ENCODE results near the gene MOGAT1.
A peak's percentile ranks its signal among the peaks of the same experiment; 100 is the strongest.
"Not testable (repeated sequence)": the region's sequence is repeated elsewhere in the genome, so short reads cannot be mapped to it uniquely, and the experiment has no call there.

MOGAT1 gene

DNA sequence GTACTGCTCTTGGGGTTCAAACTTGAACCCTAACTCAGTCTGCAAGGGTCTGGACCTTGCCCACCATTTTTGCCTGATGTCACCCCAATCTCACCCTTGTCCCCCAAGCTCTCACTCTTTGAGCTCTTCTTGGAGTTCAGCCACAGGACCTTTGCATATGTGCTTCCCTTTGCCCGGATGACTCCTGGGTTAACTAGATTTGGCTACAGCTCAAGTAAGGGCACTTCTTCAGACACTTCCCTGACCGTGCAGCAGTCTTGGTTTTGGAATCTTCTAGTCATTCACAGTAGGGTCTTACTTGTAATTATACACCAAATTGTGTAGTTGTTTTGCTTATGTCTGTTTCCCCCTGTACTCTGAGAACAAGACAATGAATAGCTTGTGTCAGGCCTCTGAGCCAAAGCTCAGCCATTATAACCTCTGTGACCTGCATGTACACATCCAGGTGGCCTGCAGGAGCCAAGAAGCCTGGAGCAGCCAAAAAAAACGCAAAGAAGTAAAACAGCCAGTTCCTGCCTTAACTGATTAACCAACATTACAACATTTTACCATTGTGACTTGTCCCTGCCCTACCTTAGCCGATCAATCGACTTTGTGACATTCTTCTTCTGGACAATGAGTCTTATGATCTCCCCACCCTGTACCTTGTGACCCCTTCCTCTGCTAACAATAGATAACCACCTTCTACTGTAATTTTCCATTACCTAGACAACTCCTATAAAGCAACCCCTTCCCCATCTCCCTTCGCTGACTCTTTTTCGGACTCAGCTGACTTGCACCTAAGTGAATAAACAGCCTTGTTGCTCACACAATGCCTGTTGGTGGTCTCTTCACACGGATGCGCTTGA, 1.0 kb upstream of the MOGAT1 start:
- no peak for DNase-seq

GRCh38 chr2:222672068-222672401, 577 bp downstream of the MOGAT1 start:
- DNase-seq, result no peak

DNA sequence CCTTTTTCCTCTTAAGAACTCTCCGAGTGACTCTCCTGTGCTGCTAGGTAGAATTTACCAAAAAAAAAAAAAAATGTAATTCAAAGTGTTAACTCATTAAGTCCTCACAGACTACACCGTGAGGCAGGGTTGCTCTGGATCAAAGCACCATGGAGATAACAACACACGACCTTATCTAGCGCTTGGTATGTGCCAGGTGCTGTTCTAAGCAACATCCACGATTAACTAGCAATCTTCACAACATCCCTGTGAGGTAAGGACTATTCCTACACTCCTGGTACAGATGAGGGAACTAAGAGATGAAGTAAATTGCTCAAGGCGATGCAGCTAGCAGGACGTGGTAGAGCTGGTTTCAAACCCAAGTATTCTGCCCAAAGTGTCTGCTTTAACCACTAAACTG, 1.8 kb downstream of the MOGAT1 start:
- no peak for DNase-seq

- DNase-seq, result no peak
These were observed 2.4 kb downstream of the MOGAT1 start for GRCh38 chr2:222673883-222674282.

GRCh38 chr2:222677981-222678380, 6.5 kb downstream of the MOGAT1 start:
- DNase-seq, result no peak

DNA sequence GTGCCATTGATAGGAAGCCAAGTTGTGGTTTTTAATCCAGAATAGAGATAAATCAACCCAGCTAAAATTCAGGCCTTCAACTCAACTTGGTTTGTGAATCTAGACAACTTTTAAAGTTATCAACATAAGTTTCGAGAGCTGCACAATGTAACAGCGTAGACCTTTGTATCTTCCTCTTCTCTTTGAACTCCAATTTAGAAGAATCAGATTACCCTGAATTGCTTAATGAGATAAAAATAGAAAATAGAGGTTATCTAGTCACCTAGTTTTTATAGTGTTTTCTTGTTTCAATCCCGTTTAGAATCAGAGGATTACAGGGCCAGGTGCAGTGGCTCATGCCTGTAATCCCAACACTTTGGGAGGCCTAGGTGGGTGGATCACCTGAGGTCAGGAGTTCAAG, 12.3 kb downstream of the MOGAT1 start:
- DNase-seq, result no peak

- no peak for DNase-seq
These were observed 14.8 kb downstream of the MOGAT1 start for GRCh38 chr2:222686086-222686750.

DNA sequence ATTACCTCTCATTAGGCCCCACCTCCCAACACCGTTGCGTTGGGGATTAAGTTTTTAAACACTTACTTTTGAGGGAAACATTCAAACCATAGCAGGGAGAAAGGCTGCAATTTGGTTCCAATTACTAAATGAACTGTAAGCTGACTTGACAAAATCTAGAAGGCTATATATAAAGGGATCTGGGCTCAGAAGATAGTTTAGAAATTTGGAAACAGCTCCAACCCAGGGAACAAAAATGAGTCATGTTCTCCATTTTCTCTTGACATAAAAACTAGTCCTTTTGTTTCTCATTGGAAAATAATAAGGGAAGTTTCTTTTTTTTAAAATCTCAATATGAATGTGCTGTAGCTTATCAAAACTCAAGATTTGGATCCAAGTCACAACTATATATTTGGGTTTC, 17.5 kb downstream of the MOGAT1 start:
- no peak for DNase-seq

- DNase-seq, result no peak
These were observed 17.9 kb downstream of the MOGAT1 start for GRCh38 chr2:222689322-222689721.

DNA sequence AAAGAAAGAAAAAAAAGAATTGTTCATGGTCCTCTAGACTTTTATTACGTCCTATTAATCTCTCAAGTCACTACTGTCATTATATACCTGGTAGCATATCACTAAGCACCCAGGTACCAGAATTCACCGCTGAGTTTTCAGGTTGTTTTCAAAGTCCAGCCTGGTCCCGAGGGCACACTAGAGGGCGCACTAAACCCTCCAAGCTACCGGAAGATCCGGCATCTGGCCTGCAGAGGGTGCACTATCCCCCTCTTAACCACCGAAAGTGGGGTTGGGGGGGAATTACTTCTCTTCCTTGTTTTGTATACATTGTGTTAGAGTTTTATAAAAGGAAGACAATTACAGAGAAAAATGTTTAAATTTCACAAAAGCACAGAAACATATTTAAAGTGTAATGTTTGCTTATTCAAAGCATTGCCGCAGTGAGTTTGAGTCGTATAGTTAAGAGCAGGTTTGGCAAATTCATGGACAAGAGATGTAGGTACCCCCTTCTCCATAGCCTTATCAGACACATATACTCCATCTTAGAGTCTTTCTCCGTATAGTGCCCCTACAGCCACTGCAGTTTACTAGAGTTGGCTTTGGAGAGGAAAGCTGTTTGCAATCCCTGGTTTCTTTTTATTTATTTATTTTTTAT, 19.2 kb downstream of the MOGAT1 start:
- peak; percentile 80 for DNase-seq

- DNase-seq, result not testable (repeated sequence)
These were observed 22.0 kb downstream of the MOGAT1 start for GRCh38 chr2:222693413-222693812.

DNA sequence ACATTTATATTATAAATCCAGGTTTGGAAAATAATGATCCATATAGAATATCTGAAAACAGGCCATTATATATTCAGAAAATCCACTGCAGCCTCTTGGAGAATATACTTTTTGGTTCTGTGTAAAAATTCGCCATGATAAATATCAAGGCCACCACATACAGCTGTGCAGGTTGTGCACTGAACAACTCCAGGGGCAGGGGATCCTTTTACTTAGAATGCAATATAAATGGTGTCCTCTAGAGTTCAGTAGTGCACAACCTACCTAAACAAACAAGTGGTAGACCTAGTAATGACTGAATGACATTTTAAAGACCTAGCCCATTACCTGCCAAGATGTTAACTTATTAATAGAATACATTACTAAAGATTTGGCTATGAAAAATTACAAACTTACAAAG, 22.4 kb downstream of the MOGAT1 start:
- DNase-seq, result peak; percentile 23

DNA sequence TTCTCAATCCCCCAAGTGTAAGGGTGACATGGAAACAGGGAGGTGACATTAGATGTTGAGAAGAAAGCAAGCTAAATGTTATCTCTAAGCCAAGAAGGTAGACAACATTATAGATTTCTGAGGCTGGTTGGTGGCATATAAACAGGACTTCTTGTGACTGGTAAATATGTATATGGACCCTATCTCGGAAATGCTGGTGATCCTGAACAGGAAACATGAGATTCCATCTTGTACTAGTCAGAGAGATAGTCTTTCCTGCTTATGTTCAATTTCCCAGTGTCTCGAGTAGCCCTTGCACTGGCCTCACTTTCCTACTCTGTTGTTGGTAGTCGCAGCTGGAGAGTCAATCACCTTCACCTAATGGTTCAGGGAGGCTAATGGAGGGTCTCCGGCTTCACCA, 26.8 kb downstream of the MOGAT1 start:
- no peak for DNase-seq

- DNase-seq, result no peak
These were observed 29.8 kb downstream of the MOGAT1 start for GRCh38 chr2:222701233-222701632.

DNA sequence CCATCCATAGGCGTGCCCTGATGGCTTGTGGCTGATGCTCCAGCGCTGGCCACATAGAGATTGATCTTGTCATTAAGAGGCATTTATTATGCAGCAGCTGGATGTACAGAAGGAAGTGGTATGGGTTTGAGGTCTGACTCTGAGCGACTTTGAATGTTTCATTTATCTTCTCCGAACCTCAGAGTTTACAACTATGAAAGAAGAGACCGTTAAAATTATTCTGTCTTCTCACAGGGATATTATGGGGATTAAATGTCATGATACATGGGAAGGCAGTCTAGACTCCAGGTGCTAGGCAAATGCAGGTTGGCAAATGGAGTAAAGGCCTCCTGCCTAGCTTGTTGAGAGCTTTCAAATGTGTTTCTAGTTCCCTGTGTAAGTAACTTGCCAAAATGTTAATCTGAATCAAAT, 30.3 kb downstream of the MOGAT1 start:
- no peak for DNase-seq

GRCh38 chr2:222703091-222703490, 31.6 kb downstream of the MOGAT1 start:
- no peak for DNase-seq

DNA sequence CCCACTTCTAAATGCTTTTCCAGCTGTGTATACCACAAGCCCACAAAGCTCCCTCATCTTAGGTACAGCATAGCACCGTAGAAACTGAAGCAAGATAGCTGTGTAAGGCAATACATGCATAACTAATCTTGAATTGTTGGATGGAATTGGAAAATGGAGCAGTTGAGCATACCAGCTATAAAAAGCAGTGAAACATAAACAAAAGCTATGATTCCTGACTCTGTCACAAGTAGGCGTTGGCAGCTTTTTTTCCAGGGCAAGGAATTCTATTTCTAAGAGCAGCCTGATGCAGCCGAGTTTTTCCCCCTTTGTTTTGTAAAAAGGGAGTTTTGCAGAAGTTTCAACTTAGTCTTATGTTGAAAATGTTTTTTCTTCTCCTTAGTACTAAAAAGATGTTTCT, 32.4 kb downstream of the MOGAT1 start:
- no peak for DNase-seq

GRCh38 chr2:222706616-222707015, 35.2 kb downstream of the MOGAT1 start:
- DNase-seq, result no peak

DNA sequence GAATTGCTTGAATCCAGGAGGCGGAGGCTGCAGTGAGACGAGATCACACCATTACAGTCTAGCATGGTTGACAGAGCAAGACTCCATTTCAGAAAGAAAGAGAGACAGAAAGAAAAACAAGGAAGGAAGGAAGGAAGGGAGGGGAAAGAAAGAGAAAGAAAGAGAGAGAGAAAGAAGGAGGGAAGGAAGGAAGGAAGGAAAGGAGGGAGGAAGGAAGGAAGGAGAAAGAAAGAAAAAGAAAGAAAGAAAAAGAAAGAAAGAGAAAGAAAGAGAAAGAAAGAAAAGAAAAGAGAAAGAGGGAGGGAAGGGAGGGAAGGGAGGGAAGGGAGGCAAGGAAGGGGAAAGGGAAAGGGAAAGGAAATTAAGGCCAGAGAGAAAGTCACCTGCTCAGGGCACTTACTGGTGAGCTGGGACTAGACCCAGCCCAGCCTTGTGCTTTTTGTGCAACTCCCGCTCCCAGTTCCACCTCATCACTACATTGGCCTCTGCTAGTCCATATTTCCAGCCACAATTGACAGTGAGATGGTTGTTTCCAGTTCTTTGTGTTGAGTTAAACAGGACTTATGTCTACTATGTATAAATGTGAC, 35.7 kb downstream of the MOGAT1 start:
- no peak for DNase-seq

DNA sequence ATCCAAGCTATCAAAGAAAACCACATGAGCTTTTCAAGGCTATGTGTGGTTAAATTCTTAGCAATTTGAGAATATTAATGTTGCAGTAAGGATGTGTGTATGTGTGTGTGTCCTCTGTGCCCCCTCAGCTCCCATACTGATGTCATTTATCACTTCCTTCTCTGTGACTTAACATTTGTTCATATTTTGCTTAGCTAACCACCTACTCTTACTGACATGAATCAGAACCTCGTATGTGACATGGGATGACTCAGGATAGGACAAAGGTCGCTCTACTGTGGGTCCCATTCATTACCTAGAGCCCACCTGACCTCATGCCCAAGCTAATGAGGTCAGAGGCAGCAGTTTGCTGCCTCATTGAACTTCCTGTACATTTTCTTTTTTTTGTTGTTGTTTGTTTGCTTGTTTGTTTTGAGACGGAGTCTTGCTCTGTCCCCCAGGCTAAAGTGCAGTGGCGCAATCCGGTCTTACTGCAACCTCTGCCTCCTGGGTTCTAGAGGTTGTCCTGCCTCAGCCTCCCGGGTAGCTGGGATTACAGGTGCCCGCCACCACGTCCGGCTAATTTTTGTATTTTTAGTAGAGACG, 36.3 kb downstream of the MOGAT1 start:
- peak; percentile 37 for DNase-seq

DNA sequence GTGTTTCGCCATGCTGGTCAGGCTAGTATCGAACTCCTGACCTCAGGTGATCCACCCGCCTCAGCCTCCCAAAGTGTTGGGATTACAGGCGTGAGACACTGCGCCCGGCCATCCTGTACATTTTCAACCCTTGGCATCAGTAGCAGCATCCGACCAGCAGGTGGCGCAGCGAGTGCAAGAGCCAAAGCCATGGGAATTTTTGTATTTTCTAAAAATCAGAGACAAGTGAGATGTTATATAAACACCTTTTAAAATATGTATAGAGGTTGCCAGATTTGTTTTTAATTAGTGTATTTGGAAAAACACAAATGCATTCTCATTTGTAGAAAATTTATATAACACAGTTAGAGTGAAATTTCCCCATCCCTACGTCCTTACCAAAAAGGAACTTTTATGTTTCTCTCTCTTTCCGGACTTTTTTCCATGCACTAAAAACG, 36.8 kb downstream of the MOGAT1 start:
- peak; percentile 81 for DNase-seq

GRCh38 chr2:222709191-222709891, 37.9 kb downstream of the MOGAT1 start:
- DNase-seq, result no peak

DNA sequence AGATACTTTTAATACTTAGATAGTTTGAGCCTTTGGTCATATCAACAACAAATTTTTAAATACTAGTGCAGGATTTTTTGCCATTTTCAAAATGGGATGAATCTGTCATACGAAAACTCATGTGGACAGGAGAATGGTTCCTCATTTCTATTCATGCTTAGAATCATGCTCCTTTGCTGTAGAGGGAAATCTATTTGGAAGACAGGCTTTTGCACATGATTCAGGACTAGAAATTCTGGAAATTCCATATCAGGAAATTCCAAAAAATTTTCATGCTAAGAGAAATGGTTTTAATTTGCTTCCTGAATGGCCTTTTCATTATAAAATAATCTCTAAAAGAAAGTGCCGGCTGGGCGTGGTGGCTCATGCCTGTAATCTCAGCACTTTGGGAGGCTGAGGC, 39.3 kb downstream of the MOGAT1 start:
- no peak for DNase-seq
